ENCODE data around the gene ELF5. TPM values are rescaled to one million over a fixed set of nuclear protein-coding genes. Genes with fewer than 3 reads are reported as not detected.

ELF5 gene
- total RNA-seq, 2 experiments from 2014 or later: not detected

DNA sequence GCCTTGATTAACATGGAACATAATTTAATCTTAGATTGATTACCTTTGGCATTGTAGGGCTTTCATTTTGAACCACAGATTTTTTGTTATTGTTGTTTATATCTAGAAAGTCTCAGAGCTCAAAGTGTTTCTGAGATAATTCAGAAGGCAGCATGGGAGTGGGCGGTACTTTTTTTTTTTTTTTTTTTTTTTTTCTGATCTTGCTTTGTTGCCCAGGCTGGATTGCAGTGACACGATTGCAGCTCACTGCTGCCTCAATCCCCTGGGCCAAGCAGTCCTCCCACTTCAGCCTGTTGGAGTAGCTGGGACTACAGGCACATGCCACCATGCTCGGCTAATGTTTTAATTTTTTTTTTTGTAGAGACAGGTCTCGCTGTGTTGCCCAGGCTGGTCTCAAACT lies 53.3 kb downstream of the ELF5 start:
- H3K36me3 Mint-ChIP-seq: peaks cover 21% of the 10 kb centered on the region
- DNase-seq: no peak
- H3K27me3 Mint-ChIP-seq: no peaks in the 10 kb centered on the region
- H3K9me3 Mint-ChIP-seq: no peaks in the 10 kb centered on the region
- H3K4me1 Mint-ChIP-seq: peaks cover 6% of the 10 kb centered on the region
- no peak overlapping the region for H3K27ac Mint-ChIP-seq
- H3K4me3 Mint-ChIP-seq: no peak overlapping the region

DNA sequence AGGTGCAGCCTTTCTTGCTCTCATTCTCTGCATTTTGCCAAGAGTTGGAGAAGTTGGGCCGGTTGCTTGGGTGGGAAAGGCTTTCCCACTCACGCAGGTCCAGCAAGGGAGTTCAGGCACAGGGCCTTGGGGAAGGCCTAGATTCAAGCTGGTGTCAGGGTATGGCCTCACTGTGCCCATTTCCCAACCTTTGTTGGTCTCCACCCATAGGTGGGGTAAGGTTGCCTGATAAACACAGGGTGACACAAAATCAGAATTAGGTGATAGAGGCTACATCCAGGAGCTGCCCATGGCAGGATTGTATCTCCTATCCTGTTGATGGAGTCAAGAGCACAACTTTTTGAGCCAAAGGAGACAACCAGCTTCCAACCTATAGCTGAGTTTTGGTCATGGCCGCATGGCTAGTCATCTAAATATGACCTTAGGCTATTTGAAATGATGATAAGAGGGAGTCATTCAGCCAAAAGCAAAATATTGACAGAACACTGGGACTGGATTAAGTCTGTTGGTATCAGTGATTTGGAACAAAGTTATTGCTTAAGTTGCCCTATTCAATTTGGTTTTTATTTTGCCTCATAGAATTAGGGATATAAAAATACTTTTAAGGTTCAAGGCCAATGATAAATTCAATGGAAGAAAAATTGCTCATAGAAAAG lies 54.0 kb downstream of the ELF5 start:
- Mint-ChIP-seq H3K4me3 (no peak overlapping the region), H3K27me3 (no peaks in the 10 kb centered on the region), H3K27ac (no peak overlapping the region), H3K36me3 (peaks cover 18% of the 10 kb centered on the region), H3K9me3 (no peaks in the 10 kb centered on the region), H3K4me1 (peaks cover 5% of the 10 kb centered on the region)
- DNase-seq: no peak

- Mint-ChIP-seq H3K27me3 (no peaks in the 10 kb centered on the region), H3K4me1 (no peaks in the 10 kb centered on the region), H3K36me3 (peaks cover 7% of the 10 kb centered on the region), H3K4me3 (no peak overlapping the region), H3K27ac (no peak overlapping the region), H3K9me3 (no peaks in the 10 kb centered on the region)
- DNase-seq: no peak
These were observed 55.1 kb downstream of the ELF5 start for GRCh38 chr11:34458525-34458924.

DNA sequence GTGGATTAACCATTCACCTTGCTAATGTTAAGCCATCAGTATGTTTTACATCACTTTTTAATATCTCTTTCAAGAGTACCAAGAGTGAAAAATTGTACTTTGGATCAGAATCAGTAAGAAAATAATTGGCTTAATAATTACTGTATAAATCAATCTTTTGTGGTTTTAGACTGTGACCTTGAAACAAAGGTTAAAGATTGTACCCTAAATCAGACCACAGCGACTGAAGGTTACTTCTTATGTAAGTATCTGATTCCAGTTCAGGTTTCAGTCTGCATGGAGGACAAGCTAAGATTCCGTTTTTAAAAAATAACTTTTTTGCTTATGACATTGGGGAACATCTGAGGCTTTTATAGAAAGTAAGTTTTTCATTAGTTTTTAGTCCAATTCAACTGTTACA lies 56.0 kb downstream of the ELF5 start:
- DNase-seq: no peak
- H3K36me3 Mint-ChIP-seq: peaks cover 6% of the 10 kb centered on the region
- no peaks in the 10 kb centered on the region for H3K27me3 Mint-ChIP-seq
- H3K9me3 Mint-ChIP-seq: no peaks in the 10 kb centered on the region
- H3K4me3 Mint-ChIP-seq: no peak overlapping the region
- H3K27ac Mint-ChIP-seq: no peak overlapping the region
- no peaks in the 10 kb centered on the region for H3K4me1 Mint-ChIP-seq

DNA sequence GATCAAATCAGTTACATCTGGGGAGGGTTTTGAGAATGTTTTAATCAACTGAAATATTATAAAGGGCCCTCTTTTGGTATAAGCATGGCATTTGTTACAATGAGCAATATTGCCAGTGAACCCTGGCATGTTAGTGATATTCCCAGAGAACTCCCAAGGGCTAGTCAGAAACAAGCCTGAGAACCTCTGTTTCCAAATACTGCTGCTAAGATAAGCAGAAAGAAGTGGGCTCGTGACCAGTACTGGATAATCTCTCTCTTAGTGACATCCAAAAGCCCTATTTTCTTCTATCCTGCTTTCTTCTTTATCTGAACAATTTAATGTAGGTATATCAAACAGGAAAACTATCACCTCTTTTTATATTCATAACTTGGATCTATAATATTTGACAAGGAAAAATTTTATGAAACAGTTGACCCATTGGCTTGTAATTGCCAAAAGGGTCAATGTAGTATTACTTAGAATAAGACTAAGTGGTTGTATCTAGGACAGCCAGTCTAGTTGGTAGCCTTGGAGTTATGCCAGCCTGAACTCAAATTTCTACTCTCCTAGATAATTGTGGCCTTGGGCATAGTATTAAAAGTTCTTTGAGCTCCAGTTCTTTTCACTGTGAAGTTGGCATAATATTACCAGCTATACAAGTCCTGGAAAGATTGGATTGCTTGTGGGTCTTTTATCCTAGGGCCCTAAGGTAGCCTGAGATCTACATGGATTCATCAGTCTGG lies 59.1 kb downstream of the ELF5 start:
- Mint-ChIP-seq H3K4me1 (peaks cover 1% of the 10 kb centered on the region), H3K27ac (no peak overlapping the region), H3K4me3 (no peak overlapping the region), H3K36me3 (peaks cover 4% of the 10 kb centered on the region), H3K27me3 (no peaks in the 10 kb centered on the region), H3K9me3 (no peaks in the 10 kb centered on the region)
- no peak for DNase-seq

DNA sequence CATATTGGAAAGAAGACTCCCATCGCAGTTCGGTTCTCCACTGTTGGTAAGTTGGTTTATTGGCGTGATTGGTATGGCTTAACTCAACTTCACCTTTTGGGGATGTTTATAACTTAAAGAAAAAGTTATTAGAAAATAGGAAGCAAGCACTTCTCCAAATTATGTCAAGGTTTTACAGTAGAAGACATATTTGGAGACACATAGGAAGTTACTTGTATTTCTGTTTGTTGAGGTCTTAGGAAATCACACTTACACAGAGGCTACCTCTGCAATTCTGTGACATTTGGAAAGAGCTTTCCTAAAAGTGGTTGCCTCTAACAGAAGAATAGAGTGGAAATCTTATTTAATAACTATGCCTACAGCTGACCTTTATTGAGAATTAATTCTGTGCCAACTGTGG lies 62.5 kb downstream of the ELF5 start:
- Mint-ChIP-seq H3K9me3 (no peaks in the 10 kb centered on the region), H3K27ac (no peak overlapping the region), H3K4me1 (peaks cover 22% of the 10 kb centered on the region), H3K36me3 (peaks cover 6% of the 10 kb centered on the region), H3K4me3 (no peak overlapping the region), H3K27me3 (no peaks in the 10 kb centered on the region)
- DNase-seq: no peak

- Mint-ChIP-seq H3K4me3 (peak overlapping the region; percentile 6), H3K36me3 (peaks cover 11% of the 10 kb centered on the region), H3K9me3 (no peaks in the 10 kb centered on the region), H3K27ac (peak overlapping the region; percentile 47), H3K27me3 (no peaks in the 10 kb centered on the region), H3K4me1 (peaks cover 34% of the 10 kb centered on the region)
- DNase-seq: no peak
These were observed 64.6 kb downstream of the ELF5 start for GRCh38 chr11:34449013-34449412.

DNA sequence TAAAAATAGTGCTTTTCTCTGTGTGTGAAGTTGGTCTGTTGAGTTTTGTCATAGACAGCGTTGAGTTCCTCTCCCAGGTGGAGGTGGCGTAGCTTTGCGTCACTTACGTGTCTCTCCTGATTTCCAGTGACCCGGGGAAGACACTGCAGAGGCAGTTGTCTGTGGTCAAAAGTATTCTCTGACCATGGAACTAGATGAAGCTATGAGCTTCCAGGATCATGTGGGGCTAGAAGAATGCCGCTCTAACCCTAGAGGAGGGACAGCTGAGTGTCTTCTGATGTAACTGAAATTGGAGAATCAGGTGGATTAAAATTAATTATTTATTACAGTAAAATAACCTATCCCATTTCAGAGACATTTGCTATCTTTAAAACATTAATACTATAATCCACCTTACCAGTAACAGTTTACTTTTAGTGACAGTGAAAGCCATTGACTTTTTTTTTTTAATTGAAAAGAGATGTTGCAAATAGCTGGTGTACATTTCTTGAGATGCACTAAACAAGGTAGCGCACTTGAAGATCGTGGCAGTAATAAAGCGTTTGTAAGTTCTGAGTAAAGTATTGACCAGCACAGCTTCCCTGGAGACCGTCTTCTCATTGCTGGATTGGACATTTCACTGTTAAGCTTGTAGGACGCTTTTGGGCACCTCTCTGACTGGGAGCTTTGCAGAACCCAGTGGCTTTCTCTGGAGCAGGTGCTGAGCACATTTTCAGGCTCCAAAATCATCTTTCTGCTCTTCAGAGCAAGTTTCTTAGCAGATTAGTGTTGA lies 65.2 kb downstream of the ELF5 start:
- Mint-ChIP-seq H3K27ac (peak overlapping the region; percentile 47), H3K36me3 (peaks cover 11% of the 10 kb centered on the region), H3K4me1 (peaks cover 39% of the 10 kb centered on the region), H3K9me3 (no peaks in the 10 kb centered on the region), H3K27me3 (no peaks in the 10 kb centered on the region), H3K4me3 (peak overlapping the region; percentile 6)
- DNase-seq: no peak

DNA sequence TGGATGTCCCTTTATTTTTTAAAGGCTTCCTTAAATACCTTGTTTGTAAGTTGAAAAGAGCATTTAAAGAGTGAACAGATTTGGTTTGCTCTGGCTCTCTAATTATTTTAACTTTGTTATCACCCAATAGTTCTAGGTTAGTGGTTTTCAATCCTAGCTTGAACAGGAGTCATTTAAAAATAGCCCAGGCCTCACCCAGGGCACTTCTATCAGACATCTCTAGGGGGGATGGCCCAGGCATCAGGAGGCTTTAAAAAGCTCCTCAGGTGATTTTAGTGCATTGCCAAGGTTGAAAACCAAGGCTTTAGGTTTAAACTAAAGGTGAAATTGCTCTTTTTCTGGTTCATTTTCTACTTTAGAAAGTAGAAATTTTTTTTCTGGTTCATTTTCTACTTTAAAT lies 66.5 kb downstream of the ELF5 start:
- no peaks in the 10 kb centered on the region for H3K9me3 Mint-ChIP-seq
- no peak overlapping the region for H3K4me3 Mint-ChIP-seq
- no peak overlapping the region for H3K27ac Mint-ChIP-seq
- peaks cover 42% of the 10 kb centered on the region for H3K4me1 Mint-ChIP-seq
- no peaks in the 10 kb centered on the region for H3K27me3 Mint-ChIP-seq
- peaks cover 9% of the 10 kb centered on the region for H3K36me3 Mint-ChIP-seq
- no peak for DNase-seq

DNA sequence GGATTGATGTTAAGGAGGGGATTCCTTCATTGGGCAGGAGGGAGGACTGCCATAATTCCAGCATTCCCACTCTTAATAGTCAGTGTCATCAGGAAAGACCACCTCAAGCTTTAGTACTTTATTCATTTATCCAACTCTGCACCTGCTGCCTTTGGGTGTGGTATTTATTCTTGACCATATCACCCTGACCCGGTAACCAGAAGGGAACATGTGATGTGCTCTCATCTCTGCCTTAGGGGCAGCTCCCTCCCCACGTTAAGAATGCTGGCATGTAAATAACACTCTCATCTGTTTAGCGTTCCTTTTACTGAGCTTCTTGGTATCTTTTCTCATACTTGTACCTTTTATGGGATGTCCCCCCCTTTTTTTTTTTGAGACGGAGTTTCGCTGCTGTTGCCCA lies 67.2 kb downstream of the ELF5 start:
- no peaks in the 10 kb centered on the region for H3K27me3 Mint-ChIP-seq
- H3K9me3 Mint-ChIP-seq: no peaks in the 10 kb centered on the region
- H3K4me3 Mint-ChIP-seq: no peak overlapping the region
- peaks cover 42% of the 10 kb centered on the region for H3K4me1 Mint-ChIP-seq
- peaks cover 11% of the 10 kb centered on the region for H3K36me3 Mint-ChIP-seq
- DNase-seq: no peak
- H3K27ac Mint-ChIP-seq: no peak overlapping the region

DNA sequence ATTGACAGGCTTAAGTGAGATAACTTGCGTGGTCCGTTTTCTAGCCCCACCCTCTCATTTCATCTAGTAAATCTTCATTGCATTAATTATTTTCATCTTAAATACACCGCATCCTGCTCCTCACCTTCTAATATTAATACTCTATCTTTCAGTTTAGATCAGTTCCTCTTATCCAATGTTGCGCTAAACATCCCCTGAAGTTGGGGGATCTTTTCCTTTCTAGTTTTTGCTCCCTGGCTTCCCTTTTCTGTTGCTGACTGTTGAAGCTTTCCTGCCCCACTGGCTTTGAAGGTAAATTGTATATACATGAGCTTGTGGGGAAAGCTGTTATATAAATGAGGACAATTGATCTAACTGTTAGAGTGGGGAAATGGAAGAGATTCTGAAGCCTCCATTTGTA lies 67.6 kb downstream of the ELF5 start:
- Mint-ChIP-seq H3K4me1 (peaks cover 43% of the 10 kb centered on the region), H3K4me3 (no peak overlapping the region)

GRCh38 chr11:34444428-34444827 lies 69.2 kb downstream of the ELF5 start:
- Mint-ChIP-seq H3K36me3 (peaks cover 14% of the 10 kb centered on the region), H3K27me3 (no peaks in the 10 kb centered on the region), H3K27ac (no peak overlapping the region), H3K4me1 (peaks cover 55% of the 10 kb centered on the region), H3K9me3 (no peaks in the 10 kb centered on the region), H3K4me3 (no peak overlapping the region)
- DNase-seq: no peak

More for the DNA sequence above, 67.6 kb downstream of the ELF5 start:
- Mint-ChIP-seq H3K27me3 (no peaks in the 10 kb centered on the region), H3K36me3 (peaks cover 14% of the 10 kb centered on the region), H3K27ac (no peak overlapping the region), H3K9me3 (no peaks in the 10 kb centered on the region)
- DNase-seq: no peak

DNA sequence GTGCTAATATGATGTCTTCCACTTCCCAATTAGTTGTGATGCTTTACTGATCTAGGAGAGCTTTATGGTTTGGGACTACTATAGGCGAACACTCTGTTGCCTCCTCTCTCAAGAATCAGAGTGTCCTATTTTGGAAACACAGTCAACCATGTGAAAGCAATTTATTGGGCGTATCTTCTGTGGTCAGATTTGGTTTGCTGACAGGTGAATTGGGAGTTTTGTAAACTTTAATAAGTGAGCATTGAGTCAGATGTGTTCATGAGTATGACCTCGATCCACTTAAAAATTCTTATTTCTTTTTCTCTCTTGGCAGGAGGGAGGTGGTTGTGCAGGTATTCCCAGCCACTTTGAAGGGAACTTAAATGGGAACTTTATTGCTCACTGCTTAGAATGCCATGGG lies 70.5 kb downstream of the ELF5 start:
- Mint-ChIP-seq H3K27ac (no peak overlapping the region), H3K27me3 (no peaks in the 10 kb centered on the region), H3K4me1 (peaks cover 44% of the 10 kb centered on the region), H3K4me3 (no peak overlapping the region), H3K36me3 (peaks cover 12% of the 10 kb centered on the region), H3K9me3 (no peaks in the 10 kb centered on the region)
- DNase-seq: no peak

DNA sequence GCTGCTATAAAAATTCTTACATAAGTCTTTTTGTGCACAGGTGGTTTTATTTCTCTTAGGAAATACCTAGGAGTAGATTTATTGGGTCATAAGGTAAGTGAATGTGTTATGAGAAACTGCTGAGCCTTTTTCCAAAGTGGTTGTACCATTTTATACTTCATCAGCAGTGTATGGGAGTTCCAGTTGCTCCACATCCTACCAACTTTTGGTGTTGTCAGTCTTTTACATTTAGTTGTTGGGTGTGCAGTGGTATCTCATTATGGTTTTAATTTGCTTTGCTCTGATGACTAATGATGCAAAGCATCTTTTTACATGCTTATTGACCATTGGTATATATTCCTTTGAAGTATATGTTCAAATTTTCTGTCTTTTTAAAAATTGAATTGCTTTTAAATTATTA lies 71.8 kb downstream of the ELF5 start:
- H3K9me3 Mint-ChIP-seq: no peaks in the 10 kb centered on the region
- no peaks in the 10 kb centered on the region for H3K27me3 Mint-ChIP-seq
- peaks cover 12% of the 10 kb centered on the region for H3K36me3 Mint-ChIP-seq
- no peak overlapping the region for H3K27ac Mint-ChIP-seq
- H3K4me1 Mint-ChIP-seq: peaks cover 36% of the 10 kb centered on the region
- H3K4me3 Mint-ChIP-seq: no peak overlapping the region
- DNase-seq: no peak

DNA sequence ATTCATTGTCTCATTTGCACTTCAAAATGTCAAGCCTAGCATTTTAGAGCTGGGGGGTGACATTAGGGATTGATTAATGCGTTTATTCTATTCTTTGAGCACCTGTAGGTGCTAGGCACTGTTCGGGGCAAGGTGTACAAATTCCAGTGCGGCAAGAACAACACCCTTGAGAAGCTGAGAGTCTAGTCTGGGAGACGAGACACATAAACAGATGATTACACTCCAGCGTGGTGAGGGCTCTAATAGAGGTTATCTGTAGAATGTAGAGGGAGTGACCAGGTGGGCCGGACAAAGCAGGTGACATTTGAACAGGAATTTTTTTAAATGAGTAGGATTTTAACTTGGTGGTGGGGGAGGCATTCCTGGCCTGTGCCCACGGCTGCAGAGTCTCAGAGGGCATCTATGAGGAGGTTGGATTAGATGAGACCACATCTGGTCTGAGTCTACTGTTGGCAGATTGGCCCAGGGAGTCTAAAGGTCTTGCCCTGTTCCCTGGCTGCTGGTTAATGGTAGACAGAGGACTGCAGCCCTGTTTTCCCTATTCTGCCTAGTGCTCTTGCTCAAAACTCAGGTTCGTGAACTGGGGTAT lies 73.9 kb downstream of the ELF5 start:
- peak overlapping the region; percentile 94 for H3K27ac Mint-ChIP-seq
- peaks cover 30% of the 10 kb centered on the region for H3K4me1 Mint-ChIP-seq
- no peak for DNase-seq
- H3K27me3 Mint-ChIP-seq: no peaks in the 10 kb centered on the region
- H3K9me3 Mint-ChIP-seq: no peaks in the 10 kb centered on the region
- peaks cover 12% of the 10 kb centered on the region for H3K36me3 Mint-ChIP-seq
- peak overlapping the region; percentile 97 for H3K4me3 Mint-ChIP-seq
